NCI-H1105 (cell line): Measurements from ENCODE around the gene PNMA6F.
"Not testable (repeated sequence)": the region's sequence is repeated elsewhere in the genome, so short reads cannot be mapped to it uniquely, and the experiment has no call there.

ENCODE experiments used
- DNase-seq: peaks from one replicate; lab custom pipeline; 2025; lab: John Stamatoyannopoulos, UW

Gene PNMA6F

GRCh38 chrX:153302796-153303195, 18.8 kb downstream of the PNMA6F start:
- DNase-seq: no peak

GRCh38 chrX:153301746-153302145, 19.8 kb downstream of the PNMA6F start:
- DNase-seq: no peak

- no peak for DNase-seq
These were observed 21.7 kb downstream of the PNMA6F start for GRCh38 chrX:153299855-153300254.

GRCh38 chrX:153297376-153297775, 24.2 kb downstream of the PNMA6F start:
- no peak for DNase-seq

GRCh38 chrX:153293485-153294071, 28.0 kb downstream of the PNMA6F start:
- DNase-seq: not testable (repeated sequence)

GRCh38 chrX:153288807-153289206, 32.8 kb downstream of the PNMA6F start:
- DNase-seq: not testable (repeated sequence)

- not testable (repeated sequence) for DNase-seq
These were observed 35.9 kb downstream of the PNMA6F start for GRCh38 chrX:153285678-153286077.

- DNase-seq: not testable (repeated sequence)
These were observed 37.6 kb downstream of the PNMA6F start for GRCh38 chrX:153283982-153284381.

GRCh38 chrX:153281784-153282183, 39.8 kb downstream of the PNMA6F start:
- DNase-seq: not testable (repeated sequence)

GRCh38 chrX:153279304-153279703, 42.3 kb downstream of the PNMA6F start:
- DNase-seq: not testable (repeated sequence)

- not testable (repeated sequence) for DNase-seq
These were observed 45.5 kb downstream of the PNMA6F start for GRCh38 chrX:153276049-153276448.

GRCh38 chrX:153275418-153275817, 46.1 kb downstream of the PNMA6F start:
- DNase-seq: not testable (repeated sequence)

- DNase-seq: not testable (repeated sequence)
These were observed 49.0 kb downstream of the PNMA6F start for GRCh38 chrX:153272584-153272983.

GRCh38 chrX:153272070-153272469, 49.5 kb downstream of the PNMA6F start:
- not testable (repeated sequence) for DNase-seq
